T-helper 2 cell treated with Interferon-gamma antibody and Interleukin-4, amounts not matched to agents 100 ng/mL and 5 ng/mL, for 36 hours (primary cell): ENCODE data around the gene CD247. TPM values are rescaled to one million over a fixed set of nuclear protein-coding genes. Genes with fewer than 3 reads are reported as not detected.

Source experiments
- intact Hi-C: fragments of 100-400 bp; cut with micrococcal nuclease; formaldehyde crosslinking; loops from one replicate; pipeline ENCODE4 v1.15.1; 2023
- total RNA-seq: library from RNA; stranded (reverse); gene quantifications from 2 replicates; pipeline ENCODE4 v1.2.3, GENCODE V29; 2022

The CD247 gene
- 160 and 177 TPM in 2 replicates for total RNA-seq

GRCh38 chr1:167518331-167518700, at the start of gene CD247:
TSS of gene CD247 (minus strand) at chr1:167518529. CDS start at chr1:167518465, 64 bp downstream.
- intact Hi-C loops = loop anchor here (1.0 to 5.0 kb wide), 6 partner anchors 26 to 117 kb away; partner anchors contain the start of gene CREG1

DNA sequence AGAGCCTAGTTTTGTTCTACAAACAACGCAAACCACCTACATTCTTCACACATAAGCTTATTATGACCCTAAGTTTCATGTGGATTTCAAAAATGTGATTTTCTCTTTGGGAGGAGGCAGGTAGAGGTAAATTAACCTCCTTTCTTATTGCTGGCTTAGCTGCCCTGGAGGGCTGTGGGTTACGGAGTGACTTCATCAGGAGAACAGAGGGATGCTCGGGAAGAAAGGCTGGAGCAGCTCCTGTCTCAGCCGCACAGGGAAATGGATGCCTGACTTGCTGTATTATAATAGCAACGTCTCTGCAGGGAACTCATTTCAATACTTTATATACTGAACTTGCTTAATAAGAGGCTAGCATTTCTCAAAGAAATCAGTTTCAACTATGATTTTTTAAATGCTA, 49.3 kb upstream of the CD247 start:
- intact Hi-C loops = no loop called here

- intact Hi-C loops = no loop called here
Measured at GRCh38 chr1:167566766-167567165, 48.4 kb upstream of the CD247 start.

DNA sequence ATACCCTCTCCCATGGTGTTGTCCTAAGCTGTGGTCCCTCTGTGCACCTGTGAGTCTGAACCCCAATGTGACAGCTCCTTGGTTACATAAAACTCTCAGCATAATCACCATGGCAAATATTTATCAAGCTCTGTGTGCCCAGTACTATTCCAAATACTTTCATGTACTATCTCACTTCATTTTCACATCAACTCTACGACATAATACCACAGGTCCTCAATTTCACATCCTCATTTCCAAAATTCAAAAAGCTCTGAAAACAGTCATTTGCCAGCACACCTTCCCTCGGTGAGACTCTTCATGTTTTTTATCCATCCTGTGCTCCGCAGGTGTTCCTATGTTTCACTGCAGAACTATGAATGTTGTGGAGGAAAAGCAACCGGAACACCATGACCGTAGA, 47.6 kb upstream of the CD247 start:
- intact Hi-C loops = no loop called here

DNA sequence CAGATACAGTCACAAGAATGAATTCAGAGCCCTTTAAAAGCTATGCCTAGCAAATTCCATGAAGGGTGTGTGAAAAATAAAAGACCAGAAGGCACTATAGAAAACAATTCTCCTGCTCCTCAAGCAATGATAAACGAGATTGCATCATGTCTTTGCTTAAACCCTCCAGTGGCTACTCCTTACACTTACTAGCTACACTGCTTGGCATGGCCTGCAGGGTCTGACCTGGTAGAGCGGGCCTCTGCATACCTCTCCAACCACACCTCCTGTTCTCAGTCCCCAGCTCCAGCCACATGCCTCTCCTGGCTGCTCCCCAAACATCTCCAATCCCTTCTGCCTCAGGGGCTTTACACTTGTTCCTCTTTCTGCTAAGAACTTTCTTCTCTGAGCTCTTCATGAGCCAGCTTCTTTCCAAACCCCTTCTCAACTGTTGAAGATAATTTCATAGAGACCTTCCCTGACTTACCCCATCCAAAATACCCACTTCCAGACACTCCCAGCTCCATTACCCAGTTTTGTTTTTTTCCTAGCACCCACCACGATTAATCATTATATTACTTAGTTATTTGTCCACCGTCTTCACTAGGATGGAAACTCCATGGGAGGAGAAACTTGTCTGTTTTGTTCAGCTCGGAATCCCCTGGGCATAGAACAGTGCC, 46.4 kb upstream of the CD247 start:
- intact Hi-C loops = no loop called here

DNA sequence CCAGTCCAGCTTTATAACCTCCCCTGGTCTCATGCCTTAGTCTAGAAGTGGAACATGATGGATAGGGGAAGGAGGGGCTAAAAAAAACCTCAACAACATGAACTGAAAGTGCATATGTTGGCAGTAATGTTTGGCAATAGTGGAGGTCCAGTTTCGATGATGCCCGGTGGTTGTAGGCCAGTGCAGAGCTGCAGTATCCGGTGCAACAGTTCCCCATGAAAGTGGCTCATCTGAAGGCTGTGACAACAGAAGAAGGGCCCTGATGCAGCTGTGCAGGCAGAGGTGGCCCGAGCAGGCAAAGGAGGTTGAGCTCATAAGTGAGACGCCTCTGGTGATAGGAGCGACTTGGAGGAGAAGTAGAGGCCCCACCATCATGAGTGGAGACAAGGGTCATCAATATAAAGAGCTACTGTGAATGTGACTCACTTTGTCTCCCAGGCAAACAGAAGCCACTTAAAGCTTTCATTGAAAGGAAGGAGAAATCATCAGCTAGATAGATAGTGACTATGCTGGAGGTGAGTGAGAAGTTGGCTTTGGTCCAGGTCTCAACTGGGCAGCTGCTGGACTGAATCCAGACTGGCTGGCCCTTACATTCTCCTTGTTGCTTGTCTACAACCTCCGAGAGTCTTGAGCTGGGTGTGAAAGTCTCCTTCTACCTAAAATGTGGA, 45.4 kb upstream of the CD247 start:
- intact Hi-C loops = no loop called here

DNA sequence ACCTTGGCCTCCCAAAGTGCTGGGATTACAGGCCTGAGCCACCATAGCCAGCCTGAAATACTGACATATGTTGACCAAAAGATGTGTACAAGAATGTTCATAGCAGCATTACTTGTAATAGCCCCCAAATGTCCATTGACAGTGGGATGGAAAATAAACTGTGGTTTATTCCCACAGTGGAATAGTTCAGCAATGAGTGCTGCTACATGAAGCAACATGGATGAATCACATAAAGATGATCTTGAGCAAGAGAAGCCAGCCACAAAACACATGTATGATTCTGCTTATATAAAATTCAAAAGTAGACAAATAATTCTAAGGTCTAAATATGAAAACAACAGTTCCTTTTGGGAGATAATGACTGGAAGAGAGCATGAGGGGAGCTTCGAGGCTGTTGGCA, 44.4 kb upstream of the CD247 start:
- intact Hi-C loops = no loop called here

DNA sequence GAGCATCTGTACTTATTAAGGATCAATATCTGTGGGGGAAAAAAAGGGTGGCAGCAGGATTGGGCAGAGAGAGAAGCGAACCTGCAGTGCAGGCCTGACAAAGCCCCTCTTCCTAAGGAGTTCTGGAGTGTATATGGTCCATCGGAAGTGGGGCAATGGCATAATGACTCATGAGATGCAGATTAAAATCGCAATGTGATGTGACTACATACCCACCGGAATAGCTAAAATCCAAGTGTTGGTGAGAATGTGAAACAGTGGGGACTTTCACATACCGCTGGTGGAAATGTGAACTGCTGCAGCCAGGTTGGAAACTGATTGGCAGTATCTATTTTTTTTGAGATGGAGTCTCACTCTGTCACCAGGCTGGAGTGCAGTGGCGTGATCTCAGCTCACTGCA, 43.4 kb upstream of the CD247 start:
- intact Hi-C loops = no loop called here

- intact Hi-C loops = loop anchor here (1.0 to 10.0 kb wide), 6 partner anchors 73 to 489 kb away; no protein-coding TSS in a partner anchor
Measured at GRCh38 chr1:167555971-167556714, 37.8 kb upstream of the CD247 start.

DNA sequence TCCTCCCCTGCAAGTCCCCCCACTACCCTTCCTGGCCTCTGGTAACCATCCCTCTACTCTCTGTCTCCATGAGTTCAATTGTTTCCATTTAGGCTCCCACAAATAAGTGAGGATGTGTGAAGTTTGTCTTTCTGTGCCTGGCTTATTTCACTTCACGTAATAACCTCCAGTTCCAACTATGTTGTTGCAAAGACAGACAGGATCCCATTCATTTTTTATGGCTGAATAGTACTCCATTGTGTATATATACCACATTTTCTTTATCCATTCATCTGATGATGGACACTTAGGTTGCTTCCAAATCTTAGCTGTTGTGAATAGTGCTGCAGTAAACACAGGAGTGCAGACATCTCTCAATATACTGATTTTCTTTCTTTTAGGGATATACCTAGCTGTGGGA, 36.7 kb upstream of the CD247 start:
- intact Hi-C loops = loop anchor here (2.0 to 10.0 kb wide), 3 partner anchors 74 to 250 kb away; no protein-coding TSS in a partner anchor

GRCh38 chr1:167554028-167554779, 35.9 kb upstream of the CD247 start:
- intact Hi-C loops = loop anchor here (2.0 to 10.0 kb wide), 5 partner anchors 75 to 383 kb away; partner anchors contain the start of genes DCAF6, MPC2 and POU2F1

DNA sequence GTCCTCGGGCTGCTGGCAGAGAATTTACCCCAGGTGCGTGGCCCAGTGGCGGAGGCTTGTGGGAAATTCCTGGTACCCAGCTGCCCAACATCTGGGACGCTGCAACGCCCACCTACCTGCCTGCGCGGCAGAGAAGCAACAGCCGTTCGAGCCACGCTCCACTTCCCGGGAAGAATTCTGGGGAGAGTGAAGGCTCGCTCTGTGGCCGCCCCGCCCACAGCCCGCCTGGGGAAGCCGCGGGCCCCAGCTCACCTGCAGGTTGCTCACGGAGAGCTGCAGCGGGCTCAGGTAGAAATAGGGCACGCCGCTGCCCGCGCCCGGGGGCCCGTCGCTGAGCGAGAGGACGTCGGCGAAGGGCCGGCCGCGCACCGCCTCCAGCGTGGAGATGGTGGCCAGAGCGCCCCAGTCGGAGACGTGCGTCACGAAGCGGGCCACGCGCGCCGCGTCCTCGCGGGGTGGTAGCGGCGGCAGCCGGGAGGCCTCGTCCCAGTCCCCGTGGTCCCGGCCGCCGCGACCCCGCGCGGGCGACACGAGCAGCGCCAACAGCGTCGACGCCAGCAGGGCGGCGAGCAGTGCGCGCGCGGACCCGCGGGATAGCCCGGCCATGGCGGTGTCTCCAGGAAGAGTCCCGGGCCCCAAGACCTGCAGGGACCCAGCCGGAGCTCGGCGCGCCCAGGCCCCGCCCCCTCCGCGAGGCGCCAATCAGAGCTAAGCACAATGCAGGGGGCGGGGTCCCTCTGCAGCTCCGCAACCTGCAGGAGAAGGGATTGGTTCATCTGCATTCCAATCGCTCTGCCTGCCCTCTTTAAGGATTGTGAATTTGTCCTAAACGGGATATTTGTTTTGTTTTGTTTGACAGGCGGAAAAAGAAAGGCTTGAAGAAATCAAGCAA, 35.1 kb upstream of the CD247 start, which contains the start of gene CREG1:
CREG1 (minus strand) TSS at position 627 of the 892 bp plus-strand sequence.
- intact Hi-C loops = loop anchor here (1.0 to 10.0 kb wide), 8 partner anchors 13 to 384 kb away; partner anchors contain the start of genes CD247, DCAF6, MPC2 and POU2F1

- intact Hi-C loops = loop anchor here (5.0 to 10.0 kb wide), 3 partner anchors 253 to 386 kb away; partner anchors contain the start of genes DCAF6, MPC2 and POU2F1
Measured at GRCh38 chr1:167551362-167551761, 33.0 kb upstream of the CD247 start.

- intact Hi-C loops = loop anchor here (10.0 kb wide), 1 partner anchor 673 kb away; the partner anchor contains the start of gene TADA1
Measured at GRCh38 chr1:167548059-167548932, 30.0 kb upstream of the CD247 start.

DNA sequence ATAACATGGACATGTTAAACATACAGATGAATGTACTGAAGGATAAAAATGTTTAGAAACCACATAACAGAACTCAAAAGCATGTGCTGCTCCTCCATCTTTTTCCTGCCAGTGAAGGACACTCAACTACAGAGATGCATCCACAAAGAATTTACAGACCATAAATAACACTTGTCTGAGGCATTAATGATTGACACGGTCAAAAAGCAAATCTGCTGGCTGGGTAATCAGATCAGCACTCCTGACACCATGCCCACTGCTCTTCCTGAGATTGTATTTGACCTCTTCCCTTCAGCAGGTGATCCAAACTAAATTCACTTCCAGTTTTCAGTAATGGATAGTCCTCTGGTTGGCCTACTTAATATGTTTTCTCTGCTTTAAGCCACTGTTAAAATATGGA, 28.6 kb upstream of the CD247 start:
- intact Hi-C loops = loop anchor here (10.0 kb wide), 1 partner anchor 672 kb away; the partner anchor contains the start of gene TADA1

GRCh38 chr1:167545349-167545748, 27.0 kb upstream of the CD247 start:
- intact Hi-C loops = loop anchor here (10.0 kb wide), 1 partner anchor 671 kb away; the partner anchor contains the start of gene TADA1

GRCh38 chr1:167544447-167545093, 26.2 kb upstream of the CD247 start:
- intact Hi-C loops = loop anchor here (10.0 kb wide), 1 partner anchor 670 kb away; the partner anchor contains the start of gene TADA1
